Natural killer cell (primary cell): ENCODE measurements around the gene POFUT2. TPM values are rescaled to one million over a fixed set of nuclear protein-coding genes. Genes with fewer than 3 reads are reported as not detected.

Source experiments
- ATAC-seq, 3 donors: fragments of 150-1000 bp in 2 of 3; fragments of 200-7000 bp in 1 of 3; cut with Tn5 transposase; 1 replicate in 1 of 3; 2 replicates in 2 of 3; pipeline ENCODE4 v1.10.0; 2021; ENCODE audit warnings: mild to moderate bottlenecking in 2 of 3, moderate library complexity in 2 of 3
- DNase-seq, 2 donors: peaks; one replicate each; pipeline versions ENCODE4 v3.0.0 to v3.0.0-alpha.2; 2013 to 2021; ENCODE audit warnings: mixed read lengths in 1 of 2
- H3K27ac ChIP-seq: one replicate; pipeline ENCODE4 v1.5.1; 2013; ENCODE audit warnings: mild to moderate bottlenecking, low read length
- H3K27me3 ChIP-seq: one replicate; pipeline ENCODE4 v1.6.1; 2013; ENCODE audit warnings: low read length; ENCODE audit not compliant: control insufficient read depth, insufficient read depth
- H3K36me3 ChIP-seq: one replicate; pipeline ENCODE4 v1.6.1; 2013; ENCODE audit warnings: low read length; ENCODE audit not compliant: control insufficient read depth, insufficient read depth
- H3K4me1 ChIP-seq: one replicate; pipeline ENCODE4 v1.6.1; 2013; ENCODE audit warnings: low read length; ENCODE audit not compliant: control insufficient read depth, insufficient read depth
- H3K4me3 ChIP-seq: one replicate; pipeline ENCODE4 v1.5.1; 2013; ENCODE audit warnings: low read length
- H3K9me3 ChIP-seq: one replicate; pipeline ENCODE4 v1.6.1; 2013; ENCODE audit warnings: low read length; ENCODE audit not compliant: control insufficient read depth, insufficient read depth
- H3K27ac Mint-ChIP-seq, 2 donors: one replicate each; pipeline ENCODE4 v1.8.0; 2022; ENCODE audit warnings: mild to moderate bottlenecking in 2 of 2, mixed read lengths in 2 of 2, moderate library complexity in 1 of 2
- H3K27me3 Mint-ChIP-seq, 2 donors: one replicate each; pipeline ENCODE4 v1.8.0; 2022; ENCODE audit warnings: low read depth in 2 of 2, mixed read lengths in 2 of 2
- H3K36me3 Mint-ChIP-seq: one replicate; pipeline ENCODE4 v1.8.0; 2022; ENCODE audit warnings: mixed read lengths
- H3K4me1 Mint-ChIP-seq, 2 donors: one replicate each; pipeline ENCODE4 v1.8.0; 2022; ENCODE audit warnings: mixed read lengths in 2 of 2
- H3K4me3 Mint-ChIP-seq: one replicate; pipeline ENCODE4 v1.8.0; 2022; ENCODE audit warnings: mild to moderate bottlenecking, moderate library complexity, mixed read lengths
- H3K9me3 Mint-ChIP-seq, 2 donors: one replicate each; pipeline ENCODE4 v1.8.0; 2022; ENCODE audit warnings: mixed read lengths in 2 of 2
- WGBS: methylation state at CpG from one replicate; pipeline ENCODE4 v1.1.7; 2013; ENCODE audit warnings: missing lambda C conversion rate; ENCODE audit not compliant: insufficient coverage; 5-methylcytosine and 5-hydroxymethylcytosine counted together
- intact Hi-C: fragments of 100-400 bp; cut with micrococcal nuclease; formaldehyde crosslinking; loops from one replicate; pipeline ENCODE4 v1.14.2; 2022
- total RNA-seq, 4 donors: library from RNA; stranded (reverse); fragments of 120-200 nt in 1 of 4; gene quantifications; one replicate each; pipeline versions ENCODE4 v1.2.3 to v1.2.4, GENCODE V29; 2013 to 2022
- TF ChIP-seq, protein P1 (sequence below): fragments of 200-600 bp; IDR thresholded peaks from one replicate; pipeline ENCODE4 v1.8.0; 2022; ENCODE audit warnings: antibody characterized with exemption

The POFUT2 gene
- total RNA-seq, 3 donors from 2014 or later (not counting 1 experiment from before 2014, with no cell fraction given) = 41.4 to 46.0 (median 43.3) TPM

DNA sequence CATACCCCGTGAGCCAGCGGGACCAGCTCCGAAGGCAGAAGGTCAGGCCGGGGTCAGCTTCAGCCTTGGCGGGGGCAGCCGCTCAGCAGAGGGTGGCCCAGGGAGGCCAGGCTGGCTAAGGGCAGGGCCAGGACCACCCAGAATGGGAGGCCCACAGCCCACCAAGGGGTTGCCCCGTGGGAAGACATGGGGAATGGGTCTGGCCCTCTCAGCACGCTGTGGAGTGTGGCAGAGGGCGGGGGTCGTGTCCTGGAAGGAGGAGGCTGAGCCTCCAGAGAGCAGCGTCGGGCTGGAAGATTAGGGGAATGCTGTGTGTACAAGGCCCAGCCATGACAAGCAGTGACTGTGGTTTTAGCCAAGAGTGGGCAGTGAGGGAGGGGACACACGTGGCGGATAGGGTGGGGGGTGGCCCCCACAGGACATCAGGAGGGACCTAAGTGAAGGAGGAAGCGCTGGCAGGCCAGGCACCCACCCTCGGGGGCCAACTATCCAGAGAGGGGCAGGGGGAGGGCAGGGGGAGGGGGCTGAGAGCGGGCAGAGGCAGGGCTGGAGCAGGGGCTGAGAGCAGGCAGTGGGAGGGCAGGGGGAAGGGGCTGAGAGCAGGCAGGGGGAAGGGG lies 43.9 kb upstream of the POFUT2 start:
- Mint-ChIP-seq H3K27me3 (no peaks in the 10 kb centered on the region), H3K9me3 (no peaks in the 10 kb centered on the region), H3K4me1 (no peaks in the 10 kb centered on the region), H3K36me3 (no peaks in the 10 kb centered on the region), H3K4me3 (no peak overlapping the region), H3K27ac (no peak overlapping the region)
- 67% methylated on average over 17 of the region's 17 CpGs for WGBS
- no peaks in the 10 kb centered on the region for H3K9me3 ChIP-seq
- DNase-seq = no peak
- H3K4me1 ChIP-seq = no peaks in the 10 kb centered on the region
- intact Hi-C loops = no loop called here
- TF ChIP-seq, protein P1, sequence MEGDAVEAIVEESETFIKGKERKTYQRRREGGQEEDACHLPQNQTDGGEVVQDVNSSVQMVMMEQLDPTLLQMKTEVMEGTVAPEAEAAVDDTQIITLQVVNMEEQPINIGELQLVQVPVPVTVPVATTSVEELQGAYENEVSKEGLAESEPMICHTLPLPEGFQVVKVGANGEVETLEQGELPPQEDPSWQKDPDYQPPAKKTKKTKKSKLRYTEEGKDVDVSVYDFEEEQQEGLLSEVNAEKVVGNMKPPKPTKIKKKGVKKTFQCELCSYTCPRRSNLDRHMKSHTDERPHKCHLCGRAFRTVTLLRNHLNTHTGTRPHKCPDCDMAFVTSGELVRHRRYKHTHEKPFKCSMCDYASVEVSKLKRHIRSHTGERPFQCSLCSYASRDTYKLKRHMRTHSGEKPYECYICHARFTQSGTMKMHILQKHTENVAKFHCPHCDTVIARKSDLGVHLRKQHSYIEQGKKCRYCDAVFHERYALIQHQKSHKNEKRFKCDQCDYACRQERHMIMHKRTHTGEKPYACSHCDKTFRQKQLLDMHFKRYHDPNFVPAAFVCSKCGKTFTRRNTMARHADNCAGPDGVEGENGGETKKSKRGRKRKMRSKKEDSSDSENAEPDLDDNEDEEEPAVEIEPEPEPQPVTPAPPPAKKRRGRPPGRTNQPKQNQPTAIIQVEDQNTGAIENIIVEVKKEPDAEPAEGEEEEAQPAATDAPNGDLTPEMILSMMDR = no peak
- H3K27me3 ChIP-seq = no peaks in the 10 kb centered on the region
- no peak for ATAC-seq
- H3K36me3 ChIP-seq = no peaks in the 10 kb centered on the region
- no peak overlapping the region for H3K4me3 ChIP-seq
- H3K27ac ChIP-seq = no peak overlapping the region

DNA sequence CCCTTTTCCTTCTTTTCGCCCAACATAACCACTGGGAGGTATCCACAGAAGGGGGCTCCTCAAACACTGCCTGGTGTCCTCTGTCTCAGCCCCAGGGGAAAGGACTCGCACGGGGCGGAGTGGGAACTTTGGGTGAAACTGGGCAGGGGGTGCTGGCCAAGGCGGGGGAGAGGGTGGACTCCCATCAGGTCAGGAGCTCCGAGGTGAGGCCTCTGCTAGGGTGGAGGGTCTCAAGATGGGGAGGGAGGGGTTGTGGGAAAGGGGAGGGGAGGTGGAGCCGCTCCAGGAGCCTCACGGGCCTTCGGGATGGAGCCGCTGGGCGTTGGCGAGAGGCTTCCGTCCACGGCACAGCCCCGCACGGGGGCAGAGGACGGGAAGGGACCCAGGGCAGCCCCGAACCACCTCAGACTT lies 43.2 kb upstream of the POFUT2 start:
- H3K9me3 Mint-ChIP-seq = no peaks in the 10 kb centered on the region
- H3K27ac Mint-ChIP-seq = no peak overlapping the region
- TF ChIP-seq, protein P1 = no peak
- no peak overlapping the region for H3K27ac ChIP-seq
- no peaks in the 10 kb centered on the region for H3K27me3 Mint-ChIP-seq
- intact Hi-C loops = no loop called here
- DNase-seq = no peak
- H3K4me3 ChIP-seq = no peak overlapping the region
- no peak overlapping the region for H3K4me3 Mint-ChIP-seq
- 91% methylated on average over 18 of the region's 18 CpGs for WGBS
- H3K36me3 ChIP-seq = no peaks in the 10 kb centered on the region
- no peaks in the 10 kb centered on the region for H3K27me3 ChIP-seq
- H3K4me1 ChIP-seq = no peaks in the 10 kb centered on the region
- no peaks in the 10 kb centered on the region for H3K4me1 Mint-ChIP-seq
- ATAC-seq = no peak
- no peaks in the 10 kb centered on the region for H3K9me3 ChIP-seq
- H3K36me3 Mint-ChIP-seq = no peaks in the 10 kb centered on the region

DNA sequence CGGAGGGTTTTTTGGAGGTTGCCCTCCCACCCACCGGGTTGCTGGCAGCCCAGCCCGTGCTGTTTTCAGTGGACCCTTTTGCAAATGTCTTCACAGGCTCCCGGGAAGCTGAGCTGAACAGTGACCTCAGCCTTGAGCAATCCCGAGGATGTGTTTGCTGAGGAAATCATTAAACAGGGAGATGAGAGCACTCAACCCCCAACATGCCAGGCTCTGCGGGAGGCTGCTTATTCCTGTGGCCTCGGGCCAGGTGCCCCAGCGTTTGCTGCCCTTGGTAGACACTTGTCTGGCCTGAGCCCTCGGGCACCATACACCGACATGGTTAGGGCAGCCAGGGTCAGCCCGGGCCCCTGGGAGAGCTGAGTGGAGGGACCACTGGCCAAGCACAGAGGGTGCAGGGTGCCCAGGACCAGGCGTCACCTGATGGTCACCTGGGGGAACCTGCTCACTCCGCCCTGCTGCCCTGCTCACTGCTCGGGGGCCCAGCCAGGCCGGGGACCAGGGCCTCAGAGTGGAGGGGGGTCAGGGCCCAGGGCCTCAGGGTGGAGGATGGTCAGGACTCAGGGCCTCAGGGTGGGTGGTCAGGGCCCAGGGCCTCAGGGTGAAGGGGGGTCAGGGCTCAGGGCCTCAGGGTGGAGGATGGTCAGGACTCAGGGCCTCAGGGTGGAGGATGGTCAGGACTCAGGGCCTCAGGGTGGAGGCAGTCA lies 42.5 kb upstream of the POFUT2 start:
- DNase-seq = no peak
- no peak overlapping the region for H3K4me3 Mint-ChIP-seq
- H3K27ac ChIP-seq = no peak overlapping the region

More for the DNA sequence above, 42.5 kb upstream of the POFUT2 start:
- no peaks in the 10 kb centered on the region for H3K27me3 ChIP-seq
- H3K36me3 ChIP-seq = no peaks in the 10 kb centered on the region
- no peaks in the 10 kb centered on the region for H3K9me3 ChIP-seq
- H3K27me3 Mint-ChIP-seq = no peaks in the 10 kb centered on the region
- H3K36me3 Mint-ChIP-seq = no peaks in the 10 kb centered on the region
- H3K27ac Mint-ChIP-seq = no peak overlapping the region
- intact Hi-C loops = no loop called here
- ATAC-seq = no peak
- no peaks in the 10 kb centered on the region for H3K4me1 ChIP-seq
- no peak overlapping the region for H3K4me3 ChIP-seq
- H3K4me1 Mint-ChIP-seq = no peaks in the 10 kb centered on the region
- TF ChIP-seq, protein P1 = no peak
- WGBS = 84% methylated on average over 15 of the region's 15 CpGs
- H3K9me3 Mint-ChIP-seq = no peaks in the 10 kb centered on the region
